IMR-90 (cell line): ENCODE results near the gene PRKCE. TPM values are rescaled to one million over a fixed set of nuclear protein-coding genes. Genes with fewer than 3 reads are reported as not detected.

Source experiments
- ATAC-seq: fragments of 200-7000 bp; cut with Tn5 transposase; 2 replicates; pipeline ENCODE4 v1.9.1; 2020; ENCODE audit warnings: low read depth, mild to moderate bottlenecking, moderate library complexity
- BruUV-seq: library from RNA; stranded (reverse); fragments of 400-500 nt; replicated peaks from 2 replicates; lab custom pipeline; 2021; lab: Mats Ljungman, UMichigan
- CTCF ChIA-PET: fragments of 300-600 bp; formaldehyde crosslinking; extraction: SDS; loops from one replicate; lab custom pipeline; 2021; ENCODE audit warnings: antibody characterized with exemption; lab: Yijun Ruan, JAX
- POLR2A ChIA-PET: fragments of 300-600 bp; sonication (Branson Sonifier 250); formaldehyde crosslinking; loops from one replicate; lab custom pipeline; 2022; ENCODE audit warnings: antibody characterized with exemption; ENCODE audit not compliant: unreplicated experiment; lab: Charles Lee
- DNase-seq: peaks from one replicate; pipeline ENCODE4 v3.0.0; 2013
- H2AFZ ChIP-seq: replicated peaks from 2 replicates; pipeline ENCODE3; 2013; ENCODE audit warnings: low read length, mild to moderate bottlenecking; ENCODE audit not compliant: poor library complexity
- H2AK5ac ChIP-seq: 2 replicates; pipeline ENCODE4 v1.6.1; 2013; ENCODE audit warnings: low read depth, low read length, inconsistent platforms
- H2AK9ac ChIP-seq: replicated peaks from 2 replicates; pipeline ENCODE3; 2013; ENCODE audit warnings: mild to moderate bottlenecking, low read depth, low read length, moderate library complexity; ENCODE audit not compliant: poor library complexity
- H2BK120ac ChIP-seq: 2 replicates; pipeline ENCODE4 v1.6.1; 2013; ENCODE audit warnings: low read depth, low read length, inconsistent platforms
- H2BK15ac ChIP-seq: 3 replicates; pipeline ENCODE4 v1.6.1; 2013; ENCODE audit warnings: low read depth, low read length, inconsistent platforms
- H2BK20ac ChIP-seq: 2 replicates; pipeline ENCODE4 v1.6.1; 2013; ENCODE audit warnings: low read depth, mild to moderate bottlenecking, inconsistent platforms, low read length, moderate library complexity
- H2BK5ac ChIP-seq: 2 replicates; pipeline ENCODE4 v1.6.1; 2013; ENCODE audit warnings: mild to moderate bottlenecking, low read depth, low read length, inconsistent platforms; ENCODE audit not compliant: poor library complexity, severe bottlenecking
- H3K14ac ChIP-seq: replicated peaks from 2 replicates; pipeline ENCODE4 v1.6.1; 2013; ENCODE audit warnings: low read depth, low read length, inconsistent platforms
- H3K18ac ChIP-seq: 2 replicates; pipeline ENCODE4 v1.6.1; 2013; ENCODE audit warnings: low read depth, low read length, control low read depth
- H3K23ac ChIP-seq: 2 replicates; pipeline ENCODE4 v1.6.1; 2013; ENCODE audit warnings: low read depth, low read length, inconsistent platforms
- H3K27ac ChIP-seq: 2 replicates; pipeline ENCODE4 v1.5.1; 2013; ENCODE audit warnings: mild to moderate bottlenecking, control low read depth, low read length; ENCODE audit not compliant: insufficient read depth
- H3K27me3 ChIP-seq: 2 replicates; pipeline ENCODE4 v1.6.1; 2013; ENCODE audit warnings: low read length; ENCODE audit not compliant: control insufficient read depth, insufficient read depth
- H3K36me3 ChIP-seq: 2 replicates; pipeline ENCODE4 v1.6.1; 2013; ENCODE audit warnings: low read length, mixed read lengths; ENCODE audit not compliant: control insufficient read depth, insufficient read depth
- H3K4ac ChIP-seq: 2 replicates; pipeline ENCODE4 v1.6.1; 2013; ENCODE audit warnings: low read depth, low read length, inconsistent platforms
- H3K4me1 ChIP-seq: 2 replicates; pipeline ENCODE4 v1.6.1; 2013; ENCODE audit warnings: low read length, mixed read lengths; ENCODE audit not compliant: control insufficient read depth, insufficient read depth
- H3K4me2 ChIP-seq: 2 replicates; pipeline ENCODE4 v1.6.1; 2013; ENCODE audit warnings: low read depth, mild to moderate bottlenecking, control low read depth, low read length, moderate library complexity
- H3K4me3 ChIP-seq: 2 replicates; pipeline ENCODE4 v1.5.1; 2013; ENCODE audit warnings: low read depth, mild to moderate bottlenecking, control low read depth, low read length, moderate library complexity; ENCODE audit not compliant: insufficient read depth
- H3K56ac ChIP-seq: 2 replicates; pipeline ENCODE4 v1.6.1; 2013; ENCODE audit warnings: low read length, inconsistent platforms; ENCODE audit not compliant: insufficient read depth; ENCODE audit errors: extremely low read depth
- H3K79me1 ChIP-seq, 2 experiments: 2 replicates each; pipeline ENCODE4 v1.6.1; 2013; ENCODE audit warnings: low read length in 2 of 2, inconsistent platforms in 1 of 2, low read depth in 1 of 2
- H3K9ac ChIP-seq: 2 replicates; pipeline ENCODE4 v1.6.1; 2013; ENCODE audit warnings: low read depth, low read length, control low read depth
- H3K9me1 ChIP-seq: 2 replicates; pipeline ENCODE4 v1.6.1; 2013; ENCODE audit warnings: low read length, inconsistent platforms; ENCODE audit not compliant: insufficient read depth
- H3K9me3 ChIP-seq: 2 replicates; pipeline ENCODE4 v1.6.1; 2013; ENCODE audit warnings: low read length; ENCODE audit not compliant: control insufficient read depth, insufficient read depth
- H4K20me1 ChIP-seq: 2 replicates; pipeline ENCODE4 v1.6.1; 2013; ENCODE audit warnings: low read length, inconsistent platforms; ENCODE audit not compliant: insufficient read depth
- H4K5ac ChIP-seq: 2 replicates; pipeline ENCODE4 v1.6.1; 2013; ENCODE audit warnings: mild to moderate bottlenecking, low read depth, low read length, control low read depth
- H4K8ac ChIP-seq, 2 experiments: 2 replicates each; pipeline ENCODE4 v1.6.1; 2013; ENCODE audit warnings: low read depth in 2 of 2, low read length in 2 of 2, control low read depth in 1 of 2, inconsistent platforms in 1 of 2
- H4K91ac ChIP-seq: 2 replicates; pipeline ENCODE4 v1.6.1; 2013; ENCODE audit warnings: low read depth, low read length, inconsistent platforms; ENCODE audit not compliant: insufficient read depth
- BHLHE40 ChIP-seq: fragments of 150-350 bp; IDR thresholded peaks from 2 replicates; pipeline ENCODE4 v1.6.1; 2016; ENCODE audit warnings: mild to moderate bottlenecking, low read depth, low read length
- CHD1 ChIP-seq: IDR thresholded peaks from 2 replicates; pipeline ENCODE4 v1.6.1; 2012; ENCODE audit warnings: low read depth, low read length, improper control_type of control experiment
- ELK1 ChIP-seq: fragments of 150-350 bp; IDR thresholded peaks from 2 replicates; pipeline ENCODE4 v1.6.1; 2016; ENCODE audit warnings: low read depth, mild to moderate bottlenecking, low read length, moderate library complexity, borderline replicate concordance
- FOS ChIP-seq: fragments of 150-350 bp; IDR thresholded peaks from 2 replicates; pipeline ENCODE4 v1.6.1; 2016; ENCODE audit warnings: low read depth, low read length
- MAFK ChIP-seq: IDR thresholded peaks from 2 replicates; pipeline ENCODE4 v1.6.1; 2012; ENCODE audit warnings: low read depth, low read length, improper control_type of control experiment
- MXI1 ChIP-seq: IDR thresholded peaks from 2 replicates; pipeline ENCODE4 v1.6.1; 2012; ENCODE audit warnings: low read depth, mild to moderate bottlenecking, low read length, moderate library complexity, borderline replicate concordance
- POLR2A ChIP-seq: IDR thresholded peaks from 2 replicates; pipeline ENCODE4 v1.6.1; 2012; ENCODE audit warnings: mild to moderate bottlenecking, low read depth, low read length
- RAD21 ChIP-seq: IDR thresholded peaks from 2 replicates; pipeline ENCODE4 v1.6.1; 2012; ENCODE audit warnings: low read length, improper control_type of control experiment
- RCOR1 ChIP-seq: IDR thresholded peaks from 2 replicates; pipeline ENCODE4 v1.6.1; 2012; ENCODE audit warnings: mild to moderate bottlenecking, low read length, improper control_type of control experiment; ENCODE audit not compliant: insufficient replicate concordance
- RFX5 ChIP-seq: IDR thresholded peaks from 2 replicates; pipeline ENCODE4 v1.8.0; 2012; ENCODE audit warnings: low read depth, mild to moderate bottlenecking, low read length, moderate library complexity
- SMC3 ChIP-seq: fragments of 150-350 bp; IDR thresholded peaks from 2 replicates; pipeline ENCODE4 v1.6.1; 2016; ENCODE audit warnings: low read depth, mild to moderate bottlenecking, antibody characterized with exemption, low read length, moderate library complexity
- USF2 ChIP-seq: fragments of 150-350 bp; IDR thresholded peaks from 2 replicates; pipeline ENCODE4 v1.6.1; 2017; ENCODE audit warnings: mild to moderate bottlenecking, antibody characterized with exemption, low read length, low read depth
- WGBS, 2 experiments: methylation state at CpG; one replicate each; pipeline versions ENCODE4 v1.1.5 to v1.1.7; 2013; ENCODE audit warnings: missing lambda C conversion rate in 2 of 2; ENCODE audit not compliant: insufficient read length in 1 of 2; ENCODE audit errors: extremely low coverage in 2 of 2; 5-methylcytosine and 5-hydroxymethylcytosine counted together
- dilution Hi-C: fragments of 300-500 bp; cut with HindIII; formaldehyde crosslinking; loops from one replicate; pipeline ENCODE4 v1.14.3; 2018; ENCODE audit warnings: low sequenced_read_pairs; ENCODE audit not compliant: unreplicated experiment
- in situ Hi-C: fragments of 300-500 bp; cut with MboI; formaldehyde crosslinking; loops from 3 replicates; pipeline ENCODE4 v1.14.3; 2019; ENCODE audit warnings: low sequenced_read_pairs, inconsistent platforms, mixed read lengths
- intact Hi-C: fragments of 100-400 bp; cut with micrococcal nuclease; formaldehyde crosslinking; loops from 2 replicates; pipeline ENCODE4 v1.10.0; 2022
- polyA plus RNA-seq, 3 experiments: library from polyadenylated mRNA; depleted of rRNA; stranded (reverse); fragments of >200 nt; gene quantifications; 2 replicates each; pipeline ENCODE4 v1.2.3, GENCODE V29; 2012; ENCODE audit warnings: low replicate concordance in 1 of 3
- total RNA-seq: library from RNA; depleted of rRNA; stranded (reverse); fragments of >200 nt; gene quantifications from 2 replicates; pipeline ENCODE4 v1.2.3, GENCODE V29; 2012
- TF ChIP-seq, protein P1 (sequence below): conservative IDR thresholded peaks from 2 replicates; pipeline ENCODE4 v1.5.1; 2012; ENCODE audit warnings: mild to moderate bottlenecking, low read depth, low read length, improper control_type of control experiment

The PRKCE gene
- total and polyA plus RNA-seq, 2 of the 4 experiments (the other 2 are of a cell fraction) = 8.1 to 32.4 TPM

GRCh38 chr2:45897842-45898241 is 246.4 kb downstream of the PRKCE start:
- dilution Hi-C loops (no loop called here), in situ Hi-C loops (no loop called here), intact Hi-C loops (no loop called here)
- H3K4me1 ChIP-seq = peaks cover 14% of the 10 kb centered on the region
- no peak overlapping the region for H3K18ac ChIP-seq
- no peak overlapping the region for H2BK20ac ChIP-seq
- no peak for ATAC-seq
- H3K23ac ChIP-seq = no peak overlapping the region
- no peak overlapping the region for H3K4ac ChIP-seq
- no peak overlapping the region for H3K27ac ChIP-seq
- no peaks in the 10 kb centered on the region for H3K36me3 ChIP-seq
- POLR2A ChIA-PET = interaction anchor here (0.6 kb wide), 1 partner anchor 9 kb away, joined by 4 read pairs; no protein-coding TSS in a partner anchor
- CTCF ChIA-PET = no interaction called here
- peaks cover 12 to 14% of the 10 kb centered on the region in 2 experiments for H3K79me1 ChIP-seq
- H4K91ac ChIP-seq = no peak overlapping the region
- H2BK5ac ChIP-seq = no peak overlapping the region
- H2AK9ac ChIP-seq = no peak overlapping the region
- H3K4me3 ChIP-seq = no peak overlapping the region
- no peak overlapping the region for H4K8ac ChIP-seq
- H3K9me3 ChIP-seq = no peaks in the 10 kb centered on the region
- no peak for TF ChIP-seq RAD21
- no peak for TF ChIP-seq MXI1
- TF ChIP-seq SMC3 = no peak
- no peak for TF ChIP-seq RCOR1
- TF ChIP-seq BHLHE40 = no peak
- no peak for TF ChIP-seq MAFK
- TF ChIP-seq, protein P1, sequence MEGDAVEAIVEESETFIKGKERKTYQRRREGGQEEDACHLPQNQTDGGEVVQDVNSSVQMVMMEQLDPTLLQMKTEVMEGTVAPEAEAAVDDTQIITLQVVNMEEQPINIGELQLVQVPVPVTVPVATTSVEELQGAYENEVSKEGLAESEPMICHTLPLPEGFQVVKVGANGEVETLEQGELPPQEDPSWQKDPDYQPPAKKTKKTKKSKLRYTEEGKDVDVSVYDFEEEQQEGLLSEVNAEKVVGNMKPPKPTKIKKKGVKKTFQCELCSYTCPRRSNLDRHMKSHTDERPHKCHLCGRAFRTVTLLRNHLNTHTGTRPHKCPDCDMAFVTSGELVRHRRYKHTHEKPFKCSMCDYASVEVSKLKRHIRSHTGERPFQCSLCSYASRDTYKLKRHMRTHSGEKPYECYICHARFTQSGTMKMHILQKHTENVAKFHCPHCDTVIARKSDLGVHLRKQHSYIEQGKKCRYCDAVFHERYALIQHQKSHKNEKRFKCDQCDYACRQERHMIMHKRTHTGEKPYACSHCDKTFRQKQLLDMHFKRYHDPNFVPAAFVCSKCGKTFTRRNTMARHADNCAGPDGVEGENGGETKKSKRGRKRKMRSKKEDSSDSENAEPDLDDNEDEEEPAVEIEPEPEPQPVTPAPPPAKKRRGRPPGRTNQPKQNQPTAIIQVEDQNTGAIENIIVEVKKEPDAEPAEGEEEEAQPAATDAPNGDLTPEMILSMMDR = no peak
- no peak for TF ChIP-seq FOS
- no peak for TF ChIP-seq USF2
- no peak for TF ChIP-seq CHD1
- TF ChIP-seq RFX5 = no peak
- TF ChIP-seq ELK1 = no peak
- no peak for TF ChIP-seq POLR2A
- BruUV-seq = no TSS peak
- no peak overlapping the region for H2AFZ ChIP-seq
- no peak overlapping the region for H2BK15ac ChIP-seq
- H3K14ac ChIP-seq = no peak overlapping the region
- no peak overlapping the region for H2BK120ac ChIP-seq
- 100% methylated on average over 1 of the region's 8 CpGs; no CpG with 5 or more reads in 1 of the 2 experiments for WGBS, 2 experiments
- H3K9me1 ChIP-seq = peaks cover 13% of the 10 kb centered on the region
- no peaks in the 10 kb centered on the region for H3K27me3 ChIP-seq
- no peak overlapping the region for H3K56ac ChIP-seq
- no peak overlapping the region for H4K5ac ChIP-seq
- H2AK5ac ChIP-seq = no peak overlapping the region
- H3K4me2 ChIP-seq = no peak overlapping the region
- H3K9ac ChIP-seq = no peak overlapping the region
- 0 out of 2 replicates have a peak, but pooled peaks cover 4% of the 10 kb centered on the region for H4K20me1 ChIP-seq
- no peak for DNase-seq
